ENCODE measurements around the gene TMEM18. TPM values are rescaled to one million over a fixed set of nuclear protein-coding genes. Genes with fewer than 3 reads are reported as not detected.

The TMEM18 gene
- total and polyA plus RNA-seq, 2 donors (not counting 1 experiment from before 2014, with no cell fraction given): 15.2 to 39.7 TPM

DNA sequence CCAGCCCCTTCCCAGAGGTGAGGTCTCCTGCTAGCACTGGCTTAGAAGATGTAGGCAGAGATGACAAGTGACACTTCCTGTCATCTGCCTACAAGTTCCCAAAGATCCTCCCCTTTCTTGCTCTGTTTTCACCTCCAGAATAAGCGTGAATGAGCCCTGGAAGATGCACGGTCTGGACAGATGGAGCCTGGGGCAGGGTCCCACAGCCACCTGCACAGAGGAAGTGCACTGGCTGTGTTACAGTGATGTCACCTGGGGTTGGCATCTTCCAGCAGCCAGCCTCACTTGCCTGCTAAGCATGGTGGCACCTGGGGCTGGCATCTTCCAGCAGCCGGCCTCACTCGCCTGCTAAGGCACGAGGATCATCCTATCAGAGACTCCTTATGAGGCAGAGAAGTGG lies 32.3 kb downstream of the TMEM18 start:
- Histone ChIP-seq H4K20me1 (ENCODE audit: control insufficient read depth, extremely low read depth, insufficient read depth, low read length) (no peaks in the 10 kb centered on the region), H3K27ac (ENCODE audit: insufficient read depth, low read length) (no peak overlapping the region), H3K27me3 (ENCODE audit: control insufficient read depth, insufficient read depth, low read length) (no peaks in the 10 kb centered on the region), H3K9me3 (ENCODE audit: control insufficient read depth, insufficient read depth, low read depth, low read length) (no peaks in the 10 kb centered on the region), H3K4me2 (ENCODE audit: extremely low read depth, insufficient read depth, low read length) (no peak overlapping the region), H3K4me1 (ENCODE audit: control insufficient read depth, extremely low read depth, insufficient read depth, low read length) (no peaks in the 10 kb centered on the region), H3K79me2 (ENCODE audit: control insufficient read depth, insufficient read depth, low read length) (no peaks in the 10 kb centered on the region), H3K36me3 (ENCODE audit: control insufficient read depth, insufficient read depth, low read length) (no peaks in the 10 kb centered on the region), H3K9ac (ENCODE audit: insufficient read depth, low read length) (no peak overlapping the region), H3K4me3 (replicated peaks in 1 of 4; ENCODE audit: control extremely low read depth in 1 of 4, insufficient read depth in 1 of 4, low read depth in 3 of 4, low read length in 4 of 4) (no peak overlapping the region), H2AFZ (ENCODE audit: low read length) (no peak overlapping the region)
- no peak for TF ChIP-seq EZH2 (IDR thresholded peaks at IDR 0.05; ENCODE audit: low read length, missing control alignments)
- TF ChIP-seq, protein P1, sequence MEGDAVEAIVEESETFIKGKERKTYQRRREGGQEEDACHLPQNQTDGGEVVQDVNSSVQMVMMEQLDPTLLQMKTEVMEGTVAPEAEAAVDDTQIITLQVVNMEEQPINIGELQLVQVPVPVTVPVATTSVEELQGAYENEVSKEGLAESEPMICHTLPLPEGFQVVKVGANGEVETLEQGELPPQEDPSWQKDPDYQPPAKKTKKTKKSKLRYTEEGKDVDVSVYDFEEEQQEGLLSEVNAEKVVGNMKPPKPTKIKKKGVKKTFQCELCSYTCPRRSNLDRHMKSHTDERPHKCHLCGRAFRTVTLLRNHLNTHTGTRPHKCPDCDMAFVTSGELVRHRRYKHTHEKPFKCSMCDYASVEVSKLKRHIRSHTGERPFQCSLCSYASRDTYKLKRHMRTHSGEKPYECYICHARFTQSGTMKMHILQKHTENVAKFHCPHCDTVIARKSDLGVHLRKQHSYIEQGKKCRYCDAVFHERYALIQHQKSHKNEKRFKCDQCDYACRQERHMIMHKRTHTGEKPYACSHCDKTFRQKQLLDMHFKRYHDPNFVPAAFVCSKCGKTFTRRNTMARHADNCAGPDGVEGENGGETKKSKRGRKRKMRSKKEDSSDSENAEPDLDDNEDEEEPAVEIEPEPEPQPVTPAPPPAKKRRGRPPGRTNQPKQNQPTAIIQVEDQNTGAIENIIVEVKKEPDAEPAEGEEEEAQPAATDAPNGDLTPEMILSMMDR (conservative IDR thresholded peaks at IDR 0.05 in 1 of 2, IDR thresholded peaks at IDR 0.05 in 1 of 2; ENCODE audit: low read depth in 1 of 2, low read length in 2 of 2): no peak
- no peak for DNase-seq (ENCODE audit: low read depth in 2 of 2)

GRCh38 chr2:643761-644160 lies 33.4 kb downstream of the TMEM18 start:
- TF ChIP-seq EZH2 (IDR thresholded peaks at IDR 0.05; ENCODE audit: low read length, missing control alignments): no peak
- TF ChIP-seq, protein P1 (conservative IDR thresholded peaks at IDR 0.05 in 1 of 2, IDR thresholded peaks at IDR 0.05 in 1 of 2; ENCODE audit: low read depth in 1 of 2, low read length in 2 of 2): no peak
- Histone ChIP-seq H3K27ac (ENCODE audit: insufficient read depth, low read length) (no peak overlapping the region), H3K9ac (ENCODE audit: insufficient read depth, low read length) (no peak overlapping the region), H3K9me3 (ENCODE audit: control insufficient read depth, insufficient read depth, low read depth, low read length) (no peaks in the 10 kb centered on the region), H3K4me3 (replicated peaks in 1 of 4; ENCODE audit: control extremely low read depth in 1 of 4, insufficient read depth in 1 of 4, low read depth in 3 of 4, low read length in 4 of 4) (no peak overlapping the region), H3K4me1 (ENCODE audit: control insufficient read depth, extremely low read depth, insufficient read depth, low read length) (no peaks in the 10 kb centered on the region), H3K4me2 (ENCODE audit: extremely low read depth, insufficient read depth, low read length) (no peak overlapping the region), H3K36me3 (ENCODE audit: control insufficient read depth, insufficient read depth, low read length) (no peaks in the 10 kb centered on the region), H3K27me3 (ENCODE audit: control insufficient read depth, insufficient read depth, low read length) (no peaks in the 10 kb centered on the region), H2AFZ (ENCODE audit: low read length) (no peak overlapping the region), H4K20me1 (ENCODE audit: control insufficient read depth, extremely low read depth, insufficient read depth, low read length) (no peaks in the 10 kb centered on the region), H3K79me2 (ENCODE audit: control insufficient read depth, insufficient read depth, low read length) (no peaks in the 10 kb centered on the region)
- DNase-seq (ENCODE audit: low read depth in 2 of 2): no peak

- no peaks in the 10 kb centered on the region for H4K20me1 ChIP-seq (ENCODE audit: control insufficient read depth, extremely low read depth, insufficient read depth, low read length)
- no peak overlapping the region for H3K27ac ChIP-seq (ENCODE audit: insufficient read depth, low read length)
- H3K9me3 ChIP-seq (ENCODE audit: control insufficient read depth, insufficient read depth, low read depth, low read length): no peaks in the 10 kb centered on the region
- H3K36me3 ChIP-seq (ENCODE audit: control insufficient read depth, insufficient read depth, low read length): no peaks in the 10 kb centered on the region
- no peak overlapping the region for H2AFZ ChIP-seq (ENCODE audit: low read length)
- H3K4me2 ChIP-seq (ENCODE audit: extremely low read depth, insufficient read depth, low read length): no peak overlapping the region
- H3K79me2 ChIP-seq (ENCODE audit: control insufficient read depth, insufficient read depth, low read length): no peaks in the 10 kb centered on the region
- TF ChIP-seq, protein P1 (conservative IDR thresholded peaks at IDR 0.05 in 1 of 2, IDR thresholded peaks at IDR 0.05 in 1 of 2; ENCODE audit: low read depth in 1 of 2, low read length in 2 of 2): no peak
- no peak for TF ChIP-seq EZH2 (IDR thresholded peaks at IDR 0.05; ENCODE audit: low read length, missing control alignments)
- no peak overlapping the region for H3K9ac ChIP-seq (ENCODE audit: insufficient read depth, low read length)
- H3K4me3 ChIP-seq (replicated peaks in 1 of 4; ENCODE audit: control extremely low read depth in 1 of 4, insufficient read depth in 1 of 4, low read depth in 3 of 4, low read length in 4 of 4): no peak overlapping the region
- no peaks in the 10 kb centered on the region for H3K4me1 ChIP-seq (ENCODE audit: control insufficient read depth, extremely low read depth, insufficient read depth, low read length)
- no peak for DNase-seq (ENCODE audit: low read depth in 2 of 2)
- no peaks in the 10 kb centered on the region for H3K27me3 ChIP-seq (ENCODE audit: control insufficient read depth, insufficient read depth, low read length)
Measured at GRCh38 chr2:643334-643733, 33.9 kb downstream of the TMEM18 start.

Measured in fibroblast of lung (primary cell).